HG02610 (cell line): ENCODE measurements around the gene RHEB.

Experiments used
- ATAC-seq: cut with Tn5 transposase; IDR thresholded peaks from one replicate; pipeline ENCODE4 v1.9.1; 2021; ENCODE audit warnings: mild to moderate bottlenecking, moderate library complexity; ENCODE audit not compliant: unreplicated experiment

RHEB gene, protein sequence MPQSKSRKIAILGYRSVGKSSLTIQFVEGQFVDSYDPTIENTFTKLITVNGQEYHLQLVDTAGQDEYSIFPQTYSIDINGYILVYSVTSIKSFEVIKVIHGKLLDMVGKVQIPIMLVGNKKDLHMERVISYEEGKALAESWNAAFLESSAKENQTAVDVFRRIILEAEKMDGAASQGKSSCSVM

DNA sequence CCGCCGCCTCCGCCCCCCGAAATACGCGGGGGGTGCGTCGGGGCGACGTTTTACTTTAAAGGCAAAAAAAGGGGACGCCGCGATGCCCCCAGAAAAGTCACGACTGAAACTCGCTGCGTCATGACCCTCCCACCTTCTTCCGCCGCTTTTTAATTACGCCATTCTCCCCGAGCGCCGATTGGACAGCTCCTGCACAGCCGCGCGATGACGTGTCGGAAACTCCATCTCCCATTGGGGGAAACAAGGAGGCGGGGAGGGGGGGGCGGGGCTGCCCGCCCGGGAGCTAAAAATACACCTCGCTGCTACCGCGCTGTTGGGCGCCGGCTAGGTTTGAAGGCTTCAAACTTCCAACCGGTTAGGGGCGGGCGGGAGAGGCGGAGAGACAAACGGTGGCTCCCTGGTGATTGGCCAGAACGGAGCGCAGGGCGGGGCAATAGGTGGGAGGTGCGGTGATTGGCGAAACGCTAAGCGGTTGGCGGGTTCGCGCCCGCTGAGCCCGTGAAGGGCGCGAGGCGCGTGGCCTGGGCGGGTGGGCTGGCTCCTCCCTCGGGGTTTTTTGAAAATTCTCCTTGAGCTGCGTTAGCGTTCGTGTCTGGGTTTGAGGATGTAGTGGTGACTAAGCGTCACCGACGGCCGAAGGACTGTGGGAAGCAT, at the start of gene RHEB:
Gene RHEB, minus strand, starts transcription at position 131 of the 654 bp plus-strand sequence. CDS start 384 bp downstream, outside the sequence.
- peak; percentile 80 for ATAC-seq

DNA sequence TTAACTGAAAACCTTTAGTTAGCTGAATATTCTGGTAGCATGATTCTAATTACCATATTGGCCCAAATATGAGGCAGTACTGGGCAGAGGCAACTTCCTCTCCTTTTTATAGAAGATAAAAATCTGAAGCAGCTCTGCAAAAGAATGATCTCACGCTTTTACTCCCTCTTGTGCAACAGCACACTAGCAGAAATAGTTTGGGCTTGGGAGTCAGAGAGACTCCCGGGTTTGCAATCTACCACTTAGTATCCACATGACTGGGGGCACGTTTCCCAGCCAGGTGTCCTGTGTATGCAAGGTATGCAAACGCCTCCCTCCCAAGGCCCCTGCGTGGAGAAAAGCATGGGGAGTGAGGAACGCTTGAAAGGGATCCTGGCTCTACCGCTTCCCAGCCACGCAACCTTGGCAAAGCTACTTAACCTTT, 47.2 kb upstream of the RHEB start:
- ATAC-seq, result no peak

DNA sequence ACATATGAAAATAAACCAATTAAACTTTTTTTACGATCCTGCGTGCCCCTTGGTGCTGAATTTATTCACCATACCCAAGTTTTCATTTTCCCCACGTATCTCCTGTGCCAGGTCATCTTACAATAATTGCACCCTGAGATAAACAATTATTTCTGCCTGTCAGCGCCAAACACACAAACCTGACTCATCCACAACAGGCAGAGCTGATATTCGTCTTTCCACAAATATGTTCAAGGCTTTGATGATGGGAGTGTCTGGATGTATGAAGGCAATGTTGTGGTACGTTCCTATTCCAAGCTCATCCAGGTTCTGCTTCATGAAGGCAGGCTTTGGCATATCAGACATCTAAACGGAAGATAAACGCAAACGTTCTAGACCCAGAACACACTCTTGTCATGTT, 45.8 kb upstream of the RHEB start:
- ATAC-seq, result no peak

DNA sequence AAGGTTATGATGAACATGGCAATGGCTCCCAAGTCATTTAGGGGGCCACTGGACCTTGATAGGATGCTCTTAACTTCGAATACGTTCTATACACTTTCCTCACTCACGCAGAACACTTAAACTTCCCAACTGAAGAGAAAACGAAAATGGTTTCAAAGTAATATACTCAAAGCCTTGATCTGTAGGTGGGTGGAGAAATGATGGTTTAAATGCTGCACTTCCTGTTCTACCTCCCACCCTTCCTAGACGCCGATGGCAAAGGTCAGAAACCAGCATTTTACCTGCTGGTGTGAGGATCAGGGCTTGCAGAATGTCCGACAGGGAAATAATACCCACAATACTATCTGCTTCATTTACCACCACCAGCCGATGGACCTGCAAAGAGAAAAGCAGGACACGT, 40.5 kb upstream of the RHEB start:
- no peak for ATAC-seq

DNA sequence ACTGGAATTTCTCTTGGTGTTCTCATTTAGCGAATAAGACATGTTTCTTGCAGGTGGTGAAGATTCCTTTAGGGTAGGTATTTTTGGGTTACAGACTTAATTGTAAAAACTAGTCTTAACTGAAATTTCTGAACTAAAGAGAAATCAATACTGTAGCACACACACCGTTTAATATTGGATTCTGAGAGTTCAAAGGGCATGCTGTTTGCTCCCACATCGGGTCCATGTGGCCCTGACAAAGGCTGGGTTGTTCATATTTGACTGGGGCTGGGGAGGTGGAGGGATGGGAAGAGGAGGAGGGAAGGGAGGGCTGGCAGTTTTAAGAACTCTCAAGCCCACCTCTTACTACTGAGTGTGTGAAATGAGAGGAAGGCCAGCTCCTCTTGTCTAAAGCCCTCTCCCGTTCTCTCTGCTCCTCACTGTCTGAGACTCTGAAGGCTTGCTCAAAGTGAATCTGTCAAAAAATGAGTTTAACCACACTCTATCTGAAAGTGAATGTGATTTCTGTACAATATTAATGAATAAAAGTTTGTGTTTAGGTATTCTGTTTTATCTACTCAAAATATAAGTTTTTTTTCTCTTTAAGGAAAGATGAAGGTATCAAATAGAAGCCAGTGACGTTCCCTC, 40.0 kb upstream of the RHEB start:
- no peak for ATAC-seq

DNA sequence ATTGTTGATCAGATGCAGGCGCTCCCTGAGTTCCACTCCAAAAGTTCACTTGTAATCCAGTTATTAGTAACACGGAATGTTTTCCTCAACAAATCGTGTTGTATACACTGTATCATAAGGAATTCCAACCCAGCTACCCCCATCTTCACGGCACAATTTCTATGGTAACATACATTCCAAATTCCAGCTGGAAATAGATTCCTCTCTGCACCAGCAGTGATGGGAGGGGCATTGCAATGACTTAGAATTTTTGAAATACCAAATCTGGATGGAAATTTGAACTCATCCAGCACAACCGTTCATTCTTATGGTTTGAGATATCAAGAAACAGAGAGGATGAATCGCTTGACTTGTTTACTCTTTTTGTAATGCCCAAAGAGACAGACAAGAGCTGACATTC, 38.9 kb upstream of the RHEB start:
- no peak for ATAC-seq

DNA sequence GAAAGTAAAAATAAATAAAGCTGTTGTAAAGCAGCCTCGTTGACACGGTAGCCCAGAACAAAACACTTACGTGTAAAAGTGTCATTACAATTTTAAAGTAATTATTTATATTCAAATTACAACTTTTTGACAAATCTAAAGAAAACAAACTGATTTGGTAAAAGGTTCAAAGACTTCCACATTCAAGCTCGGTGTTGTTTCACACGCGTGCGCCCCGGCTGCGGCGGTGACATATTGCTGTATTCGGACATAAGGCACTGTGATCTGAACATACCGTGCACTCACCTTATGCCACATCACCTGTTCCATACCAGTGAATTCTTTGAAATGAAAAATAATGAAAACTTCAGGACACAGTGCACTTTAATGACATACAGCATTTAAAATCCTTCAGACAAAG, 36.9 kb upstream of the RHEB start:
- no peak for ATAC-seq

DNA sequence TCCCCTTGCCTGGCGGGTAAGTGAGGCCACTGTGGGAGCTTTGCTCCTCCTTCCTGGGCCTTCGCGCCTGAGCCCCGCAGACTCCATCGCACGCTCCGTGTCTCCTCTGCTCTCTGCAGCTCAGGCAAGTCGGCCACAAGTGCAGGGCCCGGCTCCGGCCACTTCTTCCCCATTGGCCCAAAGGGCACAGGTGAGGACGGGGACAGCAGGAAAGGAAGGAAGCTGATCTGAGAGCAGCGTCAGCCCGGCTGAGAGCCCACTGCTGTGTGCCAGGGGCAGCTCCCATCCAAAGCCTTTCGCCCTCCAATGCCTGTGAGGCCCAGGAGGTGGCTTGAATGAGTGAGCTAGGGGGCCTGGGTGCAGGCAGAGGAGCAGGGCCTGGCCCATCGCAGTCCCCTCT, 33.7 kb upstream of the RHEB start:
- ATAC-seq, result no peak

DNA sequence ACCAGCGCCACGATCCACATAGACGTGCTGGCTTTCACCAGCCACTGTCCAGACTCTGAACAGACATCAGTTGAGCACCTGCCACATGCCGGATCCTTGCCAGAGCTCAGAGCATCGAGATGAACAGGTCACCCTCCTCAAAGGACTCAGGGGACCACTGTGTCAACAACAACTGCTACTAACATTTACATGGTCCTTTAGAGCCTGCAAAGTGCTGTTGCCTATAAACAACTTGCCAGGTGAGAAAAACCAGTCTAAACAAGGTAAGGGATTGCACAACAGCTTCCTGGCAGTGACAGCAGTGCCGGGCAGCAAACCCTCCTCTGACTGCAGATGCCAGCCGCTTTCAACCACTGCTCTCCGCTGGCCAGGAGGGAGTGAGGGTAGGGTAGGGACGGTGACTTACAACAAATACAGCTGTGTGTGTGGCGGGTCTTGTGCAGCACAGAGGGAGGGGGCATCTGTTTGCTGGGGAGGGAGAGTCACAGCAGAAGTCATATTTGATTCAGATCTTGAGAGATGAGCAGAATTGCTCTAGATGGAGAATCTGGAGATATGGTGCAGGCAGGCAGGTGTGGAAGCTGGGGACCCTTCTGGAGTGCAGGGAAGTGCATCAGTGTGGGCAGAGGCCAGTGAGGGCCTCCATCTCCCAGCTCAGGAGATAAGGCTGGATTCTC, 32.8 kb upstream of the RHEB start:
- ATAC-seq, result no peak

DNA sequence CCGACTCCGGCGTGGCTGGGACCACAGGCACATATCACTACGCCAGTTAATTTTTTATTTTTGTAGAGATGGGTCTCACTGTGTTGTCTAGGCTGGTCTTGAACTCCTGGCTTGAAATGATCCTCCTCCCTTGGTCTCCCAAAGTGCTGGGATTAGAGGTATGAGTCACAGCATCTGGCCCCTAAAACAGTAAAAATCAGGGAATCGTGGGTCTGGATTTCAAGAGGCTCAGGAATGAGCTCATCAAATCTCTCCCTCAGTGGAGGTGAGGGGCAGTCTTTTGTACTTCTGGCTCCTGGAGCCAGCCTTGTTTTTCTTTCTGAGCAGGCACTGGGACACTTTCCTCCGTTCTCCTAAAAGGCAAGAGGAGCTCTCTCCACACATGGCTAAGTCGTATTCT, 32.1 kb upstream of the RHEB start:
- ATAC-seq, result no peak

DNA sequence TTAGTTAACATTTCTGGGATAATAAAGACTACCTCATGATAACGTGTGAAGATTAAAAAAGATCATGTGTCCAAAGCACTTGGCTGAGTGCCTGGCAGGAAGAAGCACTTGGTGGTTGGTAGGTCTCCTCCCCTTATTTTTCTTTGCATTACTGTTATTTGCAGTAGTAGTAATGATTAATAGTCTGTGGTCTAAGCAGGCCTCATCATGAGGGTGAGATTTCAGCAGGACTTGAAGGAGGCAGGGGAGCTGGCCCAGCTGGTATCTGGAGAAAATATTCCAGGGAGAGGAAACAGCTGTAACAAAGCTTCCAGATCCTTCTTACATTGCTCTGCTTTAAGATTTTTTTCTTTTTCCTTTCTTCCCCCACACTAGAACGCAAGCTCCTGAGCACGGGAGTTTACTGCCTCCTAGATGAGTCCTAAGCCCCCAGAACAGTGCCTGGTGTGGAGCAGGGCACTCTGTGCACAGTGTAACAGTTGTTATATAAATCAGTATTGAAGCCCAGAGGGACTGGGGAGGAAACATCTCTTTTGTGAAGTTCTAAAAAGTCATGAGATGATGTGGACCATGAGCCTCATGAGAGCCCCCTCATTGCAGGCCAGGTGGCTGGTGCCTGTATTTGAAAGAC, 31.1 kb upstream of the RHEB start:
- ATAC-seq, result no peak

DNA sequence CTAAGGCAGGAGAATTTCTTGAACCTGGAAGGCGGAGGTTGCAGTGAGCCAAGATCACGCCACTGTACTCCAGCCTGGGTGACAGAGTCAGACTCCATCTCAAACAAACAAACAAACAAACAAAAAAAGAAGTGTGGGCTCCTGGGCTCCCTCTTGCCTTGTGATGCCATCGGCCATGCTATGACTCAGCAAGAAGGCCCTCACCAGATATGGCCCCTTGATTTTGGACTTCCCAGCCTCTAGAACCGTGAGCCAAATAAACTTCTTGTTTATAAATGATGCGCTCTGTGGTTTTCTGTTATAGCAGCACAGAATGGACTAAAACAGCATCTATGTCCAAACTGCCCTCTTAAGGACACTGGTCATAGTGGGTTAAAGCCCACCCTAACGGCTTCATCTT, 29.9 kb upstream of the RHEB start:
- ATAC-seq, result no peak

DNA sequence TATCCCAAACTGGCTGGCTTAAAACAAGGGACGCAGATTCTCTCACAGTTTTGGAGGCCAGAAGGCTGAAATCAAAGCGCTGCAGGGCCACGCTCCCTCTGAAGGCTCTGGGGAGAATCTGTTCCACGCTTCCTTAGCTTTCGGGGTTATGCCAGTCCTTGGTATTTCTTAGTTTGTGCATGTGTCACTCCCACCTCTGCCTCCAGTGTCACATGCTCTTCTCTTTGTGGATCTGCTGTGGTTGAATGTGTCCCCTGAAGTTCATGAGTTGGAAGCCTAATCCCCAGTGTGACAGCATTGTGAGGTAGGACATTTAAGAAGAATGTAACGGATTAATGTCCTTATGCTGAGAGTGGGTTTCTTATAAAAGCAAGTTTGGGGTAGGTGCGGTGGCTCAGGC, 29.4 kb upstream of the RHEB start:
- no peak for ATAC-seq

DNA sequence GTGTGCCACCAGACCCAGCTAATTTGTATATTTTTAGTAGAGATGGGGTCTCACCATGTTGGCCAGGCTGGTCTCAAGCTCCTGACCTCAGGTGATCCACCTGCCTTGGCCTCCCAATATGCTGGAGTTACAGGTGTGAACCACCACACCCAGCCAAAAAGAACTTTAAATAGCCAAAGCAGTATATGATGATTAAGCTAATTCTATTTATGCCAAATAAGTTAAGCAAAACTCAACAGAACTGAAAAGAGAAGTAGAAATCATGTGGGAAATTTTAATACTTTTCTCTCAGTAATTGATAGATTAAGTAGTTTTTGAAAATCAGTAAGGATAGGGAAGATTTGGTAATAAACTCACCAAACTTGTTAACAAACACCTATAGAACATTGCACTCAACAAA, 24.5 kb upstream of the RHEB start:
- ATAC-seq, result no peak

DNA sequence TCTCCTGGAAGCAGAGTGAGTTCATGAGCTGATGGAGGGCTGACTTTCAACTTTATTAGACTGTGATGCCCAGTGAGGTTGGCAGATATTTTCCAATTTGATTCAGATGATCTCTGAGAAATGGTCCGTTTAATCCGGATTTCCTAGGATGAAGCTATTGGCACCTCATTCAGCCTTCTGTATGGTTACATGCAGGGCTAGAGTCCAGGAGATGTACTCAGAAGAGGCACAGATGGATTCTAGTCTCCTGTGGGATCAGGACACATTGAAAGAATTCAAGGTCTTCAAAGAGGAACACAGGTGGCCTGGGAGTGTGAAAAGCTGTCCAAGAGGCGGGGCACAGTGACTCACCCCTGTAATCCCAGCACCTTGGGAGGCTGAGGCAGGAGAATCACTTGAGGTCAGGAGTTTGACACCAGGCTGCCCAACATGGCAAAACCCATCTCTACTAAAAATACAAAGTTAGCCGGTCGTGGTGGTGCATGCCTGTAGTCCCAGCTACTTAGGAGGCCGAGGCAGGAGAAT, 23.0 kb upstream of the RHEB start:
- ATAC-seq, result no peak

DNA sequence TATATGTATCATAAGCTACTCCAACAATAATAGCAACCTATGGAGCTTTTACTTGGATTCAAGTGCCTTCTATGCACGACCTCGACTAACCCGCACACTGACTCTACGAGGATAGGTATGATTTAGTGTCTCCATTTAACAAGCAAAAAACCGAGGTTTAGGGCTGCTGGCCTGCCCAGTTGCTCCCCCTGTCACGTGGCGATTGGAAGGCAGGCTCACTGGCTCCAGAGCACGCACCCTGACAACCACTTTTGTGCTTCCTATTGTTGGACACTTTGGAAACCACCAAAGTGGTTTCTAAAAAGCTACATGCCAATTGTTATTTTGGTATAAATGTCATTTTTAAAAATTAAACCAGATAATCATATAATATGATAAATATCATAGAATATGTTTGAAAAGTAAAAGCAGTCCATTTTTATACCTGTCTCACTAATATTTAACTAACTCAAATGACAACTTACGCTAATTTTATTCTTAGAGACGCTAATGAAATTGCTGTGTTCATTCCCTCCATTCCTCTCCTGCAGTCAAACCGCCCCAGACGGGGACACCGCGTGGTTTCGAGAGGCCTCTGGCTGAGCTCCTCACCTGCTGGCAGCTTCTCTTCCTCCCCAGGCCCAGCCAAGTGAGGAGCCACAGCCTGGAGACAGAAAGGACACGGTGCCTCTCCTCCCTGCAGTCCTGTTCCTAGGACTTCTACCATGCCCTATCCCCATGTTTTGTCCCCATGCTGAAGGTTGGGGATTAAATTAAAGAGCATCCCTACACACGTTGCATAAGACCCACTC, 22.2 kb upstream of the RHEB start:
- ATAC-seq, result no peak

DNA sequence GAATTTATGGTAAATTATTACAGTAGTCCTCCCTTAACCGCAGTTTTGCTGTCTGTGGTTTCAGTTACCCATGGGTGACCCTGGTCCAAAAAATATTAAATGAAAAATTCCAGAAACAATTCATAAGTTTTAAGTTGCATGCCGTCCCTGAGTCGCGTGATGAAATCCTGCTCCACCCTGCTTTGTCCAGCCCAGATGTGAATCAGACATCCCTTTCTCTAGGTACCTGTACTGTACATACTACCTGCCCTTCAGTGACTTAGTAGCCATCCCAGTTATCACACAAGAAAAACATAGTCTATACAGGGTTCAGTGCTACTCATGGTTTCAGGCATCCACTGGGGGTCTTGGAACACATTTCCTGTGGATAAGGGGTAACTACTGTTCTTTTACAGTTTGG, 20.5 kb upstream of the RHEB start:
- ATAC-seq, result no peak

DNA sequence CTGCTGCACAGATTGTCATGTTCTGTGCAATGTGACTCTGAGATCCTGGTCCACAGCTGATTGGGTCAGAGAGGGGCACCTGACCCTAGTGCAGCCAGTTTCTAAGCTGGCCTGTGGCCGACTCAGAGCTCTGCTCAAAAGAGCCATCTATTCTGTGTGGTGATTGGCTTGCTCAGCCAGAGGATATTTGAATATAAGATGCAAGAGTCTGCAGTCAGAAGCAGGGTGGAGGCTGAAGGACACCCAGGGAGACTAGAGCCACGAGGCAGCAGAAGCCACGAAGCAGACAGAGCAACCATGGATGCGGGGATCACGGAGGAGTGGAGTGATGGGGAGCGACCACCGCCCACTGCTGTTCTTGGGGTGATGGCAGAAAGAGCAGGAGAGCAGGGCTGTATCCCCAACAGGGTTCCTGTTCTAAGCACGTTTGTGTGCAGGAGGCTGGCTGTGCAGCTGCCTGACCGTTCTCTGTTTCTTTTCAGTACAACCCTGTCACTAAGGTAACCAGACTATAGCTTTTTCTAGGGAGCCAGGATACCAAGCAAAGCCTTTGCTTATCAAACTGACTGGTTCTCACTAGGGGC, 19.5 kb upstream of the RHEB start:
- ATAC-seq, result peak; percentile 77

DNA sequence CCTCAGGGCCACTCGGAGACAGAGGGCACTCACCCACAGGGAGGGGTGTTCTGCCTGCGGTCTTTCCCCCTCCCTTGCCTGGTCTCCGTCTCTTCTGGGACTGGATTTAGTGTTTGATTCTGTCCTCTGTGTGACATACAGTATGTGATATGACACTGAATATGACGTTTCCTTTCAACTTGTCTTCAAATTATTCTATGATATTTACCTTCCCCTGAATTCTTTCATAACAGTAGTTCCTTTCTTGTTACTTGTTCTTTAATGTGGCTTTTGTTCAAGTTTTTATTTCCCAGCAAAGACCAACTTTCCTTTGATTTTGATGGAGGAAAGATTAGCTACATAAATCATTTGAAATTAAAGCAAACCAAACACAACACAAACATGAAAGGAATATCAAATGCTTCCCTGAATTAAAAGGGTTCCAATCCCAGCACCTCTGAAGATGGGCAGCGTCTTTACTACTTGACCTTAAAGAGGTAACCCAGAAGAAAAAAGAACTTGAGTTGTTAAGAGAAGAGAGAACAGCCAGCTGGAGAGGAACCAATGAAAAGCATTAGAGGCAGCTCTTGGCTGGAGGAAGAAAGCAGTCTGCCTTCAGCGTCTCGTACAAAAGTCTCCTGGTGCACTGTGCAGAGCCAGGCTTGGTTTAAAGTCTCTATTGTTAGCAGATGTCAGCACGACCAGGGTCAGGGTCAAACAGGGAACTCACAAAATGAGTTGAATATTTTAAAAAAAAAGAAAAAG, 18.3 kb upstream of the RHEB start:
- ATAC-seq, result no peak
